Measurements from ENCODE around the gene LSM12. TPM values are rescaled to one million over a fixed set of nuclear protein-coding genes. Genes with fewer than 3 reads are reported as not detected.

The LSM12 gene
- polyA plus RNA-seq, 3 donors: 40.5 to 44.3 (median 41.0) TPM

DNA sequence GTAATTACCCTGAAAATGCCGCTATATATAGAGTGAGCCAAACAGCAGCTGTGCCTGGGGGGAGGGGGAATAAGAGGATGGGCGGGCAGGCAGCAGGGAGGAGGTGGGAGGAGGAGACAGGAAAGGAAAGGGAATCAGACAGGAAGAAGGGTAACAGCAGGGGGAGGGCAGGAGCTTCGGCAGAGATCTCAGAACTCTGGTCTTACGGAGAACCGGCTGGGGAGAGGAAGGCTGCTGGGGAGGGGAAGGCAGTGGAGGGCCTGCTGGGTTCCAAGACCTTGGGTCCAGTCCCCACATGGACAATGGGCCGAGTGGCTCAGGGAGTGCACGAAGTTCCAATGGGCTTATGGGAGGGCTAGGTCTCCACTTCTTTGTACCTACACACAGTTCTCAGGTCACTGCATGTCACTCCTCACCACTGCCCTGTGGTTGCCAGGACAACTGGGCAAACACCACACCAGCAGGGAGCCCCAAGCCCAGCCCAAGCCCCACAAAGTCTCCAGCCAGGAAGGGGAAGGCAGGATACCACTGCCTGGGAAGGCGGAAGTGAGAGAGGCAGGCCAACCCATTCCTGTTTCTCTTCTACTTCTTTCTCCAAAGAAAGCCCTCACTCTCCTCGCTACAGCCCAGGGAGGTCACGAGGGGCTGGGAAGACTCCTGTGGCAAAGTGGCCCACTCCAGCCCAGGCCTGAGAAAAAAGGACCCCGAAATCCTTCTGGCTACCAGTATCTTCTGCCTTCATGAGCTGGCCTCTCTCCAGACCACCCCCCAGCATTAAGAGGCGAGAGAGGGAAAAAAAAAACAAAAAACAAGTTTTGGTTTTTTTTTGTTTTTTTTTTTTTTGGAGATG, 29.4 kb upstream of the LSM12 start:
- peak; percentile 74 to 82 (median 77) for DNase-seq (ENCODE audit: low read depth in 3 of 3, low spot score in 2 of 3)

- no peak for DNase-seq (ENCODE audit: low read depth in 3 of 3, low spot score in 2 of 3)
Observed at GRCh38 chr17:44095388-44095646, 28.8 kb upstream of the LSM12 start.

DNA sequence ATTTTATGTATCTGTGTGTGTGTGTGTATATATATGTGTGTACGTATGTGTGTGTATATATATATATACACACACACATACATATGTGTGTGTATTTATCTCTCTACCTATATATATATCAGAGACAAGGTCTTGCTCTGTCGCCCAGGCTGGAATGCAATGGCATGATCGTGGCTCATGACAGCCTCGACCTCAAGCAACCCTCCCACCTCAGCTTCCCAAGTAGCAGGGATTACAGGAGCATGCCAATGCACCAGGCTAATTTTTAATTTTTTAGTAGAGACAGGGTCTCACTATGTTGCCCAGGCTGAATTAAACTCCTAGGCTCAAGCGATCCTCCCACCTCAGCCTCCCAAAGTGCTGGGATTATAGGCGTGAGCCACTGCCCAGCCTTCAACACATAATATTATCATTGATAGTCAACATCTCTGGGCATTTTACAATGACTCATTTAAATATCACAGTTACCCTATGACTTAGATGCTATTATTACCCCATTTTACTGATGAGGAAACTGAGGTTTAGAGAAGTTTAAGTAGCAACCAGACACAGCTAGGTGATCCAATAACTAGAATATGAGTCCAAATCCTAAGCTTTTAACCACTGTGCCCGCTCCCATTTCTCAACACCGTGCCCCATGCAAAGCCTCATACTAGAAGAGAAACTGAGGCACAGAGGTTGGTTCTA, 28.4 kb upstream of the LSM12 start:
- no peak for DNase-seq (ENCODE audit: low read depth in 3 of 3, low spot score in 2 of 3)

DNA sequence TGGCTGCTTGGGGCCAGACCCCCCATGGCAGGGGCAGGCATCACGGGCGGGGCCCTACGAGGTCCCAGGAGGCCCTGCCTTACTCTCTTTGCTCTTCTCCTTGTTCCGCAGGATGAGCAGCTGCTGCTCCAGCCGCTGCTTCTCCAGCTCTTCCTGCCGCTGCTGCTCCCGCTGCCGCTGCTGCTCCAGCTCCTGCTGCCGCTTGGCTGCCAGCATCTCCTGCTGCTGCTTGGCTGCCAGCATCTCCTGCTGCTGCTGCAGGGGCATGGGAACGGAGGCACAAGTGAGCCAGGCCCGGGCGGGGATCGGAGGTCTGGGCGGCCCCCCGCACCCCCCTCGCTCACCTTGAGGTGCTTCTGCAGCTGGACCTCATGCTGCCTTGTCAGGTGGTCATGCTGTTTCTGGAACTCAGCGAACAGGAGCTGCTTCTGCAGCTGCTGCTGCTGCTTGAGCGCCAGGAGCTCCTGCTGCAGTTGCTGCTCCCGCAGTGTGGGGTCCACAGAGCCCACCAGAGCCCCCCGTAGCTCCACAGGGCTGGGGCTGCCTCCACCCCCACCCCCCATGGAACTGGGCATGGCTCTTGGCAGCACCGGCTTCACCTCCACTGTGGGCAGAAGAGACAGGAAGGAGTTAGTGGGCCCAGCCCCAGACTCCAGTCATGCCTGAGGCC, 26.9 kb upstream of the LSM12 start:
- no peak for DNase-seq (ENCODE audit: low read depth in 3 of 3, low spot score in 2 of 3)

- DNase-seq (ENCODE audit: low read depth in 3 of 3, low spot score in 2 of 3): no peak
Observed at GRCh38 chr17:44092051-44092450, 25.6 kb upstream of the LSM12 start.

DNA sequence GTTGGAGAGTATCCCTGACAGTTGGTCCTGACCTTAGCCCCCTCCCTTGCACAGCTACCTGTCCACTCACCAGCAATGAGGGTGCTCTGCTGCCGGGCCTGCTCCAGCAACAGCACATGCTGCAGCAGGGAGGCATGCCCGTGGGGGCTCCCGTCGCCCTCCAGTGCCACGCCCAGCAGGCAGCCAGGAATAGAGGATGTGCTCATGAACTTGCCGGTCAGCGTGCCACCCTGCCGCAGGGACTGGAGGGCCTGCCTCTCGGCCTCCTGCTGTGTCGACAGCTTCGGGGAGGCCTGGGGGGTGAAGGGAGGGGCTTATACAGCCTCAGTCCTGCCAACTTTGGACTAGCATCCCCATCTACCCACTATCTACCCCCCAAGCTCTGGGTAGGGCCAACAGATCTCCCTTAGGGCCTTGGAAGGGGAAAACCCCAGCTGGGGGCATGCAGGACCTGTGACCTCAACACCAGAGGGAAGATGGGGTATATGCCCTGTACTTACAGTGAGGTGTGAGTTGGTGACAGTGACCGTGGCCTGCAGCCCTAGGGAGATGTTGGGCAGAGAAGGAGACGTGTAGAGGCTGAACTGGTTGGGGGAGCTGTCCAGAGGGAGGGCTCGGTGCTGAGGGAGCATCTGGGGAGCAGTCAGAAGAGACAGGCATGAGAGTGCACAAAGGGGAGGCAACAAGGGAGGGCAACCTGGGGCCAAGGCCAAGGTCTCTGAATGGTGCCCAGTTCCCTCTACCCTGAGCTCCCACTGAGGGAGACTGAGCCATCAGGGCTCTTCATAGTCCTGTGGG, 24.9 kb upstream of the LSM12 start:
- DNase-seq (ENCODE audit: low read depth in 3 of 3, low spot score in 2 of 3): no peak

GRCh38 chr17:44088254-44088653, 21.8 kb upstream of the LSM12 start:
- no peak for DNase-seq (ENCODE audit: low read depth in 3 of 3, low spot score in 2 of 3)

DNA sequence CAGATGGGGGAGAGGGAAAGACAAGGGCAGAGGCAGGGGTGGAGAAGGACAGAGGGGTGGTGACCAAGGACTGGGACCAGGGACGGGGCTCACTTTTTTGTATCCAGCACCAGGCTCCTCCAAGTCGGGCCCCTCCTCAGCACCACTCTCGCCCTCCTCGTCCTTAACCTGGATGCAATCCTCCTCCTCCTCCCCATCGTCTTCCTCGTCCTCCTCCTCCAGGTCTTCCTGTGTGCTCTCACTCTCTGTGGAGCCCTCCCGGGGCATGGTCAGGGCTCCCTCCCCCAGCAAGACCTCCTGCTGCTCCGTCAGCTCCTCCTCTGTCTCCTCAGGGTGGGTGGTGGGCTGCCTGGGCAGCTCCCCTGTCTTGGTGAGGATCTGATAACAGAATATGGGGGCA, 20.8 kb upstream of the LSM12 start:
- DNase-seq (ENCODE audit: low read depth in 3 of 3, low spot score in 2 of 3): no peak

- no peak for DNase-seq (ENCODE audit: low read depth in 3 of 3, low spot score in 2 of 3)
Observed at GRCh38 chr17:44086364-44087311, 20.2 kb upstream of the LSM12 start.

DNA sequence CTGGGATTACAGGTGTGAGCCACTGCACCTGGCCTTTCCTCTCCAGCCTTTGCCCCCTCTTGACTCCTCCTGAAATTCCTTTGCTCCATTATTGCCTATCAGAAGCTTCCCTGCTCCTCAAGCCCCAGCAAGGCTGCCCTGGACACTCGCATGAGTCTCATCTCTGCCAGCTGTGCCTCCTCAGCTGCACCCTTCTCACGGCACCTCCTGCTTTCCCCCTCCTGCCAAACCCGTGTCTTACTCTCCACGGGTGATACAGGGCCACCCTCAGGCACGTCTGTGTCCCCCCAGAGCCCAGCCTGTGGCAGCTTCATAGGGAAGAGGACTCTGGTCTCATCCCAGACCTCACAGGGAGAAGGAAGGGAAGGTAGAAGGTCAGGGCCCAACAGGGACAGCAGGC, 19.4 kb upstream of the LSM12 start:
- no peak for DNase-seq (ENCODE audit: low read depth in 3 of 3, low spot score in 2 of 3)

DNA sequence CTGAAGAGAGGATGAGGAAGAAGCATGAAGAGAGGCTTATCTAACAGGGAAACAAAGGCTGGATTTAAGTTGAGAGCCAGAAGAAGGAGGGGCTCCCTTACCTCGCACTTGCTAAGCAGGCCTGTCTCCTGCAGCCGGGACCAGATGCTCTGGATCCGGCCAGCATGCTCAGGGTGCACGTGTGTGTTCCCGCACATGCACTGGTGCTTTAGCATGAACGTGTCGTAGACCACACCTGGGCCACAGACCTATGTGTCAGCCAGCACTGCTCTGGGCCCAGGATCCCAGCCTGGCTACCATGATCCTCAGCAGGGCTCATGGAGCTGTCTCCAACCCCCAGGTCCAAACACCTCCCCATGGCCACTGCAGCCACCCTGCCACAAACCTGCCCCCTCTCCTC, 18.4 kb upstream of the LSM12 start:
- DNase-seq (ENCODE audit: low read depth in 3 of 3, low spot score in 2 of 3): no peak

DNA sequence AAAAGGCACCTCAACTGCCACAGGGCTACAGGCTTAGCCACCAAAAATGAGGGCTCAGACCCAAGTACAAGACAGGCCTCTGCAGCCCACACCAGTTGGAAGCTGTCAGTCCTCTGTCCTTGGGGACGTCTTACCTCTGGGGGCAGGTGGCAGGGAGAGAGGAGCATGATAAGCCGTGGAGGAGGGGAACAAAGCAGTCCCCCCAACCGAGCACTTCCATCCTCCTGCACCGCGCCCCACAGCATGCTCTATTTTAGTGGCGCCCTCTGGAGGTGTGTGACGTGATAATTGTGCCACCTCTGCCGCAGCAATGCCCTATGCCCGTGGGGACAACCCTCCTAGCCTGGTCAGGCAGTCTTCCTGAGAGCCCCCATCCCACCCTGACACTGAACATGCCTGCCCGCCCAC, 17.7 kb upstream of the LSM12 start:
- DNase-seq (ENCODE audit: low read depth in 3 of 3, low spot score in 2 of 3): no peak

DNA sequence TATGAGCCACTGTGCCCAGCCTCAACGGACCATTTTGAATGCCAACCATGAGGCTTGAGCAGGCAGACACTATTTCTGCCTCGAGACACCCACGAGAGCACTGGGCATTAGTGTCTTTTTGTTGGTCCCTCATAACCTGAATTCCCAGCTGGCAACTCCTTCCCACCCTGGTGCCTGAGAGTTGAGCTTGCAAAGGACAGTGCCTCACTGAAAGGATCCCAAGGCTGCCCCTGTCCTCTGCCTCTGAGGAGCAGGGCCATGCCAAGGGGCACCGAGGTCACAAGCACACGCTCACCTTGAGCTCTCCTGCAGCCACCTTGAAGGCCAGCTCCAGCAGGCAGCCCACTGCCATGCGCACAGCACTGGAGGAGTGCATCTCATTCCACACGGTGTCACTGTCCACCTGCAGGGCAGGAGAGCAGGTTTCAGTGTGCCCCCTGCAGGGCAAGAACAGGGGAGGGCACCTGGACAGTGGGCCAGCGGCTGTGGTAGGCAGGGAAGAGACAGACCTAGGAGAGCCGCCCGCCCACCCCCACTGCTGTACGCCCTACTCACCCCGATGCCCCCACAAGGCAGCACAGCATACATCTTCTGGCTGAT, 16.9 kb upstream of the LSM12 start:
- no peak for DNase-seq (ENCODE audit: low read depth in 3 of 3, low spot score in 2 of 3)

GRCh38 chr17:44082256-44082927, 15.9 kb upstream of the LSM12 start:
- no peak for DNase-seq (ENCODE audit: low read depth in 3 of 3, low spot score in 2 of 3)

- DNase-seq (ENCODE audit: low read depth in 3 of 3, low spot score in 2 of 3): no peak
Observed at GRCh38 chr17:44081681-44082080, 15.2 kb upstream of the LSM12 start.

GRCh38 chr17:44079877-44080821, 13.7 kb upstream of the LSM12 start:
- DNase-seq (ENCODE audit: low read depth in 3 of 3, low spot score in 2 of 3): no peak

- DNase-seq (ENCODE audit: low read depth in 3 of 3, low spot score in 2 of 3): no peak
Observed at GRCh38 chr17:44078412-44078811, 11.9 kb upstream of the LSM12 start.

DNA sequence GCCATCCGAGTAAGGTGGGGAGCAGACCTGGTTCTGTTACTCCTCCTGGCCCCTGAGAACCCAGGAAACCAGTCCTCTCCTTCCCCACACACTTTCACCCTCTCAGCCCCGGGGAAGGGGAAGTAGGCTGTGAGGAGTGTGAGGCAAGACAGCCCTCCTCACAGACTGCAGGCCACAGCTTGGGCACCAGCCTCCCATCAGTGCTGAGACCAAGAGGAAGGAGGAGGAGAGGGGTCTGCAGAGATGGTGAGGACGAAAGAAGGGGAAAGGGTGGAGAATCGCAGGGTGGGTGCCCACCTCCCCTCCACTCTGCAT, 11.1 kb upstream of the LSM12 start:
- no peak for DNase-seq (ENCODE audit: low read depth in 3 of 3, low spot score in 2 of 3)

Measured in right renal cortex interstitium (tissue), 3 donors.